ENCODE measurements around the gene MITD1. TPM values are rescaled to one million over a fixed set of nuclear protein-coding genes. Genes with fewer than 3 reads are reported as not detected.

The MITD1 gene
- total and polyA plus RNA-seq, 2 of the 13 experiments (the other 11 are each of a cell fraction or from before 2014, with no cell fraction given), result 17.8 to 43.7 TPM

- TF ChIP-seq ZBTB39 (CRISPR knock-in tag; IDR thresholded peaks at IDR 0.05) (no peak), ZNF12 (CRISPR knock-in tag; IDR thresholded peaks at IDR 0.05) (0 out of 2 replicates have a peak, but pooled peaks have one; percentile 14), ZFP82 (CRISPR knock-in tag; IDR thresholded peaks at IDR 0.05; ENCODE audit: borderline replicate concordance) (peak; percentile 70; the same call in 1 of the 2 replicates), CCAR2 (optimal IDR thresholded peaks at IDR 0.05; ENCODE audit: low read depth, low read length) (no peak), ZFP36L1 (CRISPR knock-in tag; IDR thresholded peaks at IDR 0.05) (peak; percentile 89; the same call in 1 of the 2 replicates), POLR2A (IDR thresholded peaks at IDR 0.05; ENCODE audit: insufficient read depth in 1 of 2, low read depth in 2 of 2, low read length in 2 of 2) (peak; percentile 93 to 99), ZMYM3 (CRISPR knock-in tag; IDR thresholded peaks at IDR 0.05) (no peak; the same call in 1 of the 2 replicates), MAZ (IDR thresholded peaks at IDR 0.05; ENCODE audit: borderline replicate concordance, low read depth, low read length) (peak; percentile 80), MAZ (CRISPR knock-in tag; IDR thresholded peaks at IDR 0.05; ENCODE audit: low read depth) (peak; percentile 99), RCOR2 (CRISPR knock-in tag; IDR thresholded peaks at IDR 0.05) (no peak), PITX1 (CRISPR knock-in tag; IDR thresholded peaks at IDR 0.05) (peak; percentile 90), NBN (conservative IDR thresholded peaks at IDR 0.05) (no peak), FOSL2 (CRISPR knock-in tag; IDR thresholded peaks at IDR 0.05) (peak; percentile 88), TEAD3 (CRISPR knock-in tag; optimal IDR thresholded peaks at IDR 0.05; ENCODE audit: borderline replicate concordance) (peak; percentile 84), IRF2 (CRISPR knock-in tag; IDR thresholded peaks at IDR 0.05) (peak; percentile 95), ZNF790 (CRISPR knock-in tag; IDR thresholded peaks at IDR 0.05; ENCODE audit: borderline replicate concordance) (peak; percentile 74), IKZF1 (IDR thresholded peaks at IDR 0.05) (no peak), ZMAT5 (CRISPR knock-in tag; IDR thresholded peaks at IDR 0.05; ENCODE audit: borderline replicate concordance, low read depth) (no peak), IRX3 (CRISPR knock-in tag; IDR thresholded peaks at IDR 0.05; ENCODE audit: borderline replicate concordance, low read depth) (peak; percentile 98), ZNF251 (CRISPR knock-in tag; IDR thresholded peaks at IDR 0.05) (peak; percentile 90), ZNF589 (CRISPR knock-in tag; conservative IDR thresholded peaks at IDR 0.05) (peak; percentile 89), ZNF260 (CRISPR knock-in tag; IDR thresholded peaks at IDR 0.05; ENCODE audit: borderline replicate concordance, low read depth) (no peak), ZNF775 (CRISPR knock-in tag; IDR thresholded peaks at IDR 0.05; ENCODE audit: borderline replicate concordance) (peak; percentile 91; the same call in 1 of the 2 replicates), SIX4 (CRISPR knock-in tag; IDR thresholded peaks at IDR 0.05) (peak; percentile 82), ZNF275 (CRISPR knock-in tag; IDR thresholded peaks at IDR 0.05; ENCODE audit: borderline replicate concordance) (no peak; the same call in 1 of the 2 replicates)
- TF ChIP-seq, protein P1, sequence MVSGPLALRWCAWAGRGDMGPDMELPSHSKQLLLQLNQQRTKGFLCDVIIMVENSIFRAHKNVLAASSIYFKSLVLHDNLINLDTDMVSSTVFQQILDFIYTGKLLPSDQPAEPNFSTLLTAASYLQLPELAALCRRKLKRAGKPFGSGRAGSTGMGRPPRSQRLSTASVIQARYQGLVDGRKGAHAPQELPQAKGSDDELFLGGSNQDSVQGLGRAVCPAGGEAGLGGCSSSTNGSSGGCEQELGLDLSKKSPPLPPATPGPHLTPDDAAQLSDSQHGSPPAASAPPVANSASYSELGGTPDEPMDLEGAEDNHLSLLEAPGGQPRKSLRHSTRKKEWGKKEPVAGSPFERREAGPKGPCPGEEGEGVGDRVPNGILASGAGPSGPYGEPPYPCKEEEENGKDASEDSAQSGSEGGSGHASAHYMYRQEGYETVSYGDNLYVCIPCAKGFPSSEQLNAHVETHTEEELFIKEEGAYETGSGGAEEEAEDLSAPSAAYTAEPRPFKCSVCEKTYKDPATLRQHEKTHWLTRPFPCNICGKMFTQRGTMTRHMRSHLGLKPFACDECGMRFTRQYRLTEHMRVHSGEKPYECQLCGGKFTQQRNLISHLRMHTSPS (CRISPR knock-in tag; IDR thresholded peaks at IDR 0.05; ENCODE audit: low read depth), result peak; percentile 65; the same call in 1 of the 2 replicates
These were observed 26.0 kb downstream of the MITD1 start, which contains the start of the genes LIPT1 and TSGA10 (continued) for GRCh38 chr2:99154643-99155536.

Measured in HepG2 (cell line).